Lung (tissue), 12 donors: ENCODE measurements around the gene ARSG. TPM values are rescaled to one million over a fixed set of nuclear protein-coding genes. Genes with fewer than 3 reads are reported as not detected.

Experiments used
- ATAC-seq: fragments of 200-7000 bp; cut with Tn5 transposase; one replicate; pipeline ENCODE4 v1.9.1; 2020; ENCODE audit warnings: moderate number of reproducible peaks; ENCODE audit not compliant: insufficient read depth, low FRiP score
- DNase-seq, 3 donors: peaks; one replicate each; pipeline ENCODE4 v3.0.0-alpha.2; 2013 to 2017
- H3K27ac ChIP-seq, 2 donors: one replicate each; pipeline ENCODE4 v1.5.1; 2013; ENCODE audit warnings: mild to moderate bottlenecking in 2 of 2, moderate library complexity in 2 of 2, control low read depth in 1 of 2, inconsistent platforms in 1 of 2, low read depth in 1 of 2, low read length in 1 of 2
- H3K27me3 ChIP-seq, 3 donors: one replicate each; pipeline ENCODE4 v1.5.1; 2013; ENCODE audit warnings: low read length in 2 of 3; ENCODE audit not compliant: control insufficient read depth in 3 of 3, insufficient read depth in 3 of 3
- H3K36me3 ChIP-seq, 4 donors: one replicate each; pipeline ENCODE4 v1.5.1; 2013; ENCODE audit warnings: low read length in 4 of 4, mild to moderate bottlenecking in 1 of 4, moderate library complexity in 1 of 4; ENCODE audit not compliant: control insufficient read depth in 4 of 4, insufficient read depth in 4 of 4
- H3K4me1 ChIP-seq, 5 donors: one replicate each; pipeline ENCODE4 v1.5.1; 2013; ENCODE audit warnings: low read length in 5 of 5, mild to moderate bottlenecking in 2 of 5, moderate library complexity in 1 of 5; ENCODE audit not compliant: control insufficient read depth in 5 of 5, insufficient read depth in 5 of 5
- H3K4me3 ChIP-seq: one replicate; pipeline ENCODE4 v1.5.1; 2013; ENCODE audit warnings: mild to moderate bottlenecking, control low read depth, moderate library complexity
- H3K9ac ChIP-seq, 2 donors: one replicate each; pipeline ENCODE4 v1.5.1; 2013; ENCODE audit warnings: low read length in 2 of 2, control low read depth in 1 of 2; ENCODE audit not compliant: insufficient read depth in 1 of 2
- H3K9me3 ChIP-seq, 4 donors: one replicate each; pipeline ENCODE4 v1.5.1; 2013; ENCODE audit warnings: low read length in 3 of 4, mild to moderate bottlenecking in 1 of 4, moderate library complexity in 1 of 4; ENCODE audit not compliant: control insufficient read depth in 4 of 4, insufficient read depth in 3 of 4
- CTCF ChIP-seq: IDR thresholded peaks from 2 replicates; pipeline ENCODE4 v1.5.1; 2012; ENCODE audit warnings: mild to moderate bottlenecking; ENCODE audit errors: control extremely low read depth, extremely low read depth
- WGBS, 2 donors: extraction: QIAGEN DNeasy Blood & Tissue Kit; methylation state at CpG; one replicate each; pipeline ENCODE4 v1.1.7; 2013; 5-methylcytosine and 5-hydroxymethylcytosine counted together
- polyA plus RNA-seq, 2 donors: library from polyadenylated mRNA; stranded (reverse); fragments of 200-250 nt; gene quantifications; one replicate each; pipeline ENCODE4 v1.2.1, GENCODE V29; 2013
- total RNA-seq, 2 donors: library from RNA; depleted of rRNA in 1 of 2; stranded (reverse); fragments of >200 nt in 1 of 2; gene quantifications; one replicate each; pipeline ENCODE4 v1.2.1, GENCODE V29; 2014 to 2021
- donor health status: control.
- donor health status: control.
- donor health status: Bipolar disorder and iron deficiency.
- donor health status: healthy.
- donor health status: DM: yes; HTN: yes; CAD: no.

The ARSG gene
- total and polyA plus RNA-seq, 4 donors: 1.5 to 9.3 (median 4.3) TPM

DNA sequence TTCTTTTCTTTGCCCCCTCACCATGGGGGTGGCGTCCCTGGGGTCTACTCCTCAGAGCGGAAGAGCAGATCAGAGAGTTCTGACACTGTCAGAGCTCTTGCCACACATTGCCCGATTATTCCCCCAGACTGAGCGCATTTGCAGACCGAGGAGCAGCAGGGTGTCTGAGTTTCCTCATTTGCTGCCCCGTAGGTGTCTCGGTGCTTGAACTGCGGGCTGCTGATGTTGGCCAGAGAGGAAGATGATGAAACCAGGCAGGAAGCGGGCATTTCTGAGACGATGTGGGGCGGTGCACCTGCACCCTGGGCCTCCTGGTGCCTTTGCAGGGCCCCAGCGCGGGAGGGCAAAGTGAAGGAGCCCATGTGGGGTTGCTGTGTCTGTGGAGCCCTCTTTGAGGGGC, 55.2 kb downstream of the ARSG start:
- H3K27ac ChIP-seq: peak overlapping the region in 1 of 2 donors; percentile 26

DNA sequence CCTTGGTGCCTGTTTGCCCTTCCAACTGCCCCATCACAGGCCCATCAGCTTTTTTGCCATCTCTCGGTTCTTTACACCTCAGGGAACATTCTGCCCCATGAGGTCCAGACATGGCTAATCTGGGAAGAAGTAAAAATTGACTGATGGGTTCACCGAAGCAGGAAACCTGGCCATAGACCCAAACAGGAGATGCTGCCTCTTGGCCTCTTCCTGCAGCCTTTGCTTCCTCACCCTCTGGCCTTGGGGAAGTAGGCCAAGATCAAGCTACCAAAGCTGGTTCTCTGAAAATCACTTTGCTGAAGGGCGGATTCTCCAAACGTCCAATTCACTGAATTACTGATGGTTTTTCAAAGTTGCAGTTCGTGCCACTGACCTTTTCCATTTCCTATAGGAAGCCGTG, 56.1 kb downstream of the ARSG start:
- no peak overlapping the region for H3K27ac ChIP-seq
- no peaks in the 10 kb centered on the region for H3K9me3 ChIP-seq
- H3K4me1 ChIP-seq: no peaks in the 10 kb centered on the region
- no peak for TF ChIP-seq CTCF
- WGBS, 2 donors: 53 to 78% methylated on average over 6 of the region's 6 CpGs
- ATAC-seq (no peak), DNase-seq (no peak)
- H3K4me3 ChIP-seq: no peak overlapping the region
- H3K36me3 ChIP-seq: no peaks in the 10 kb centered on the region
- no peak overlapping the region for H3K9ac ChIP-seq
- H3K27me3 ChIP-seq: no peaks in the 10 kb centered on the region

More for the DNA sequence above, 55.2 kb downstream of the ARSG start:
- Histone ChIP-seq H3K4me3 (no peak overlapping the region), H3K9me3 (no peaks in the 10 kb centered on the region), H3K36me3 (no peaks in the 10 kb centered on the region), H3K27me3 (no peaks in the 10 kb centered on the region), H3K9ac (no peak overlapping the region), H3K4me1 (no peaks in the 10 kb centered on the region)
- ATAC-seq (peak; percentile 62), DNase-seq (no peak)
- no peak for TF ChIP-seq CTCF
- WGBS, 2 donors: 26 to 66% methylated on average over 13 of the region's 13 CpGs

DNA sequence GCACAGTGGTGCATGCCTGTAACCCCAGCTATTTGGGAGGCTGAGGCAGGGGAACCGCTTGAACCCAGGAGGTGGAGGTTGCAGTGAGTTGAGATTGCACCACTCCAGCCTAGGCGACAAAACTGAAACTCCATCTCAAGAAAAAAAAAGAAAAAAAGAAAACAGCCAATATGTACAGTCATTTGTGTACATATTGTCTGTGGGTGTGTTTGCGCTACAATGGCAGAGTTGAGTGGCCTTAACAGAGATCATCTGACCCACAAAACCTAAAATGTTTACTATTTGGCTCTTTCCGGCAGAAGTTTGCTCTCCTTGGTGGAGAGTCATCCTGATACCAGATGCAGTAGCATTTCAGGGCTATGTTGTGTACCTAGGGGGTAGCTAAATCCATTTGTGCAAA, 57.9 kb downstream of the ARSG start:
- no peak for DNase-seq
- H3K4me1 ChIP-seq: no peaks in the 10 kb centered on the region
- no peaks in the 10 kb centered on the region for H3K9me3 ChIP-seq
- 71 to 81% methylated on average over 4 of the region's 4 CpGs for WGBS, 2 donors
- no peak overlapping the region for H3K4me3 ChIP-seq
- no peak for TF ChIP-seq CTCF
- no peak overlapping the region for H3K27ac ChIP-seq
- H3K27me3 ChIP-seq: no peaks in the 10 kb centered on the region
- no peak overlapping the region for H3K9ac ChIP-seq
- H3K36me3 ChIP-seq: no peaks in the 10 kb centered on the region
- no peak for ATAC-seq

DNA sequence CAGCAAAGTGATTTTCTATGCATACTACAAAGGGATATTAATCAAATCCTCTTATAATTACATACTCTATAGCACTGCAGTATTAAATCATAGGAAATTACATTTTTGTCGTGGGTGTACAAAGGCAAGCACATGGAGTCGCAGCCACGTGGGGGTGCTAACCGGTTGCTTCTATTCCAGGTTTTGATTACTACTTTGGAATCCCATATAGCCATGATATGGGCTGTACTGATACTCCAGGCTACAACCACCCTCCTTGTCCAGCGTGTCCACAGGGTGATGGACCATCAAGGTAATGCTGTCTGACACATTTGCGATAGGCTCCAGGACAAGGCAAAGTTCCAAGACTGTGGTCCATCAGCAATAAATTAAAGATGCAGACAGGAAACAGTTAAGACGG, 60.1 kb downstream of the ARSG start:
- 72% methylated on average over 7 of the region's 7 CpGs for WGBS, 2 donors
- Histone ChIP-seq H3K36me3 (no peaks in the 10 kb centered on the region), H3K27ac (no peak overlapping the region), H3K9me3 (no peaks in the 10 kb centered on the region), H3K9ac (no peak overlapping the region), H3K4me3 (no peak overlapping the region), H3K4me1 (no peaks in the 10 kb centered on the region), H3K27me3 (no peaks in the 10 kb centered on the region)
- DNase-seq: peak in 1 of 3 donors; percentile 15
- ATAC-seq: no peak
- TF ChIP-seq CTCF: no peak
